GM12891 (cell line): Measurements from ENCODE around the gene DTD1.

Experiments used
- POLR2A ChIP-seq: IDR thresholded peaks from 2 replicates; pipeline ENCODE4 v1.6.1; 2011; ENCODE audit warnings: low read depth, low read length, control low read depth
- POLR2AphosphoS5 ChIP-seq: IDR thresholded peaks from 2 replicates; pipeline ENCODE4 v1.6.1; 2011; ENCODE audit warnings: low read depth, low read length, control low read depth

- TF ChIP-seq POLR2A: no peak
- TF ChIP-seq POLR2AphosphoS5: no peak
These were observed 117.6 kb downstream of the DTD1 start for GRCh38 chr20:18705490-18705889.
